ENCODE data around the gene CFH. TPM values are rescaled to one million over a fixed set of nuclear protein-coding genes. Genes with fewer than 3 reads are reported as not detected.

CFH gene
- total and polyA plus RNA-seq, 2 donors (not counting 3 experiments of a cell fraction or from before 2014, with no cell fraction given), result 20.7 to 25.3 TPM

GRCh38 chr1:196774603-196775002, 122.8 kb downstream of the CFH start, which contains the start of gene CFHR3:
Gene CFHR3 (plus strand): TSS chr1:196774840. CDS start chr1:196774887, 47 bp downstream.
- Histone ChIP-seq H3K79me2 (ENCODE audit: control insufficient read depth, insufficient read depth, low read length) (no peaks in the 10 kb centered on the region), H3K36me3 (ENCODE audit: control insufficient read depth in 2 of 2, extremely low read depth in 1 of 2, insufficient read depth in 2 of 2, low read length in 2 of 2) (no peaks in the 10 kb centered on the region), H3K4me2 (ENCODE audit: insufficient read depth, low read length) (no peak within 1 kb of the TSS), H3K4me1 (ENCODE audit: control insufficient read depth, extremely low read depth, insufficient read depth, low read length) (no peaks in the 10 kb centered on the region), H3K27me3 (ENCODE audit: control insufficient read depth in 2 of 2, insufficient read depth in 2 of 2, low read length in 2 of 2) (no peaks in the 10 kb centered on the region), H4K20me1 (replicated peaks; ENCODE audit: control insufficient read depth, extremely low read depth, insufficient read depth, low read length) (no peaks in the 10 kb centered on the region), H2AFZ (ENCODE audit: low read depth, low read length) (no peak within 1 kb of the TSS), H3K4me3 (replicated peaks in 1 of 3; ENCODE audit: insufficient read depth in 1 of 3, low read depth in 1 of 3, low read length in 3 of 3) (no peak within 1 kb of the TSS), H3K9me1 (replicated peaks; ENCODE audit: control insufficient read depth, extremely low read depth, insufficient read depth, low read length) (no peaks in the 10 kb centered on the region), H3K27ac (ENCODE audit: insufficient read depth, low read depth, low read length) (no peak within 1 kb of the TSS), H3K9me3 (replicated peaks; ENCODE audit: control insufficient read depth, insufficient read depth, low read length) (no peaks in the 10 kb centered on the region), H3K9ac (replicated peaks; ENCODE audit: extremely low read depth, insufficient read depth, low read length) (no peak within 1 kb of the TSS)
- intact Hi-C loops (cut with micrococcal nuclease), result no loop called here
- CTCF ChIA-PET, result no interaction called here
- dilution Hi-C loops (cut with MboI; ENCODE audit: extremely low pct_ligation_motif_present, low sequenced_read_pairs), result no loop called here
- FAIRE-seq (no peak), DNase-seq (ENCODE audit: low read depth, low spot score) (no peak)
- POLR2A ChIA-PET, result no interaction called here
- no peak for TF ChIP-seq MAX (IDR thresholded peaks at IDR 0.05; ENCODE audit: insufficient read depth, insufficient read length)
- no TSS peak for BruUV-seq (replicated peaks)

- Histone ChIP-seq H3K4me2 (ENCODE audit: insufficient read depth, low read length) (no peak overlapping the region), H2AFZ (ENCODE audit: low read depth, low read length) (no peak overlapping the region), H3K9ac (replicated peaks; ENCODE audit: extremely low read depth, insufficient read depth, low read length) (no peak overlapping the region), H3K79me2 (ENCODE audit: control insufficient read depth, insufficient read depth, low read length) (no peaks in the 10 kb centered on the region), H3K9me1 (replicated peaks; ENCODE audit: control insufficient read depth, extremely low read depth, insufficient read depth, low read length) (no peaks in the 10 kb centered on the region), H4K20me1 (replicated peaks; ENCODE audit: control insufficient read depth, extremely low read depth, insufficient read depth, low read length) (no peaks in the 10 kb centered on the region), H3K9me3 (replicated peaks; ENCODE audit: control insufficient read depth, insufficient read depth, low read length) (no peaks in the 10 kb centered on the region), H3K4me3 (replicated peaks in 1 of 3; ENCODE audit: insufficient read depth in 1 of 3, low read depth in 1 of 3, low read length in 3 of 3) (no peak overlapping the region), H3K36me3 (ENCODE audit: control insufficient read depth in 2 of 2, extremely low read depth in 1 of 2, insufficient read depth in 2 of 2, low read length in 2 of 2) (no peaks in the 10 kb centered on the region), H3K27me3 (ENCODE audit: control insufficient read depth in 2 of 2, insufficient read depth in 2 of 2, low read length in 2 of 2) (no peaks in the 10 kb centered on the region), H3K27ac (ENCODE audit: insufficient read depth, low read depth, low read length) (no peak overlapping the region), H3K4me1 (ENCODE audit: control insufficient read depth, extremely low read depth, insufficient read depth, low read length) (no peaks in the 10 kb centered on the region)
- TF ChIP-seq JUN (IDR thresholded peaks at IDR 0.05; ENCODE audit: borderline replicate concordance, insufficient read depth, insufficient read length, low read depth) (no peak), MAX (IDR thresholded peaks at IDR 0.05; ENCODE audit: insufficient read depth, insufficient read length) (no peak), POLR2A (IDR thresholded peaks at IDR 0.05; ENCODE audit: low read depth, low read length) (no peak), FOS (IDR thresholded peaks at IDR 0.05; ENCODE audit: borderline replicate concordance, insufficient read depth, low read length) (no peak), CTCF (IDR thresholded peaks at IDR 0.05; ENCODE audit: extremely low read depth in 1 of 2, insufficient read depth in 1 of 2, low read depth in 1 of 2, low read length in 2 of 2) (no peak), MYC (IDR thresholded peaks at IDR 0.05; ENCODE audit: low read depth, low read length) (no peak), GATA2 (IDR thresholded peaks at IDR 0.05; ENCODE audit: insufficient read depth, insufficient read length, low read depth, low read length) (no peak), EZH2 (IDR thresholded peaks at IDR 0.05; ENCODE audit: borderline replicate concordance, low read depth, low read length, severe bottlenecking) (no peak), POLR2AphosphoS5 (IDR thresholded peaks at IDR 0.05; ENCODE audit: insufficient read depth, low read depth, low read length) (no peak)
- no peak for FAIRE-seq
- intact Hi-C loops (cut with micrococcal nuclease), result no loop called here
- DNase-seq (ENCODE audit: low read depth, low spot score), result no peak
- POLR2A ChIA-PET, result no interaction called here
- dilution Hi-C loops (cut with MboI; ENCODE audit: extremely low pct_ligation_motif_present, low sequenced_read_pairs), result no loop called here
- CTCF ChIA-PET, result no interaction called here
- BruUV-seq (replicated peaks), result no TSS peak
These were observed 125.8 kb downstream of the CFH start for GRCh38 chr1:196777603-196778002.

All from endothelial cell of umbilical vein (primary cell).